Measurements from ENCODE around the gene SCARF1. TPM values are rescaled to one million over a fixed set of nuclear protein-coding genes. Genes with fewer than 3 reads are reported as not detected.
"Not testable (repeated sequence)": the region's sequence is repeated elsewhere in the genome, so short reads cannot be mapped to it uniquely, and the experiment has no call there.

The SCARF1 gene
- total RNA-seq, 2 experiments from 2014 or later = 4.5 to 5.3 TPM

- ATAC-seq = no peak
These were observed 15.5 kb upstream of the SCARF1 start for GRCh38 chr17:1661045-1661444.

DNA sequence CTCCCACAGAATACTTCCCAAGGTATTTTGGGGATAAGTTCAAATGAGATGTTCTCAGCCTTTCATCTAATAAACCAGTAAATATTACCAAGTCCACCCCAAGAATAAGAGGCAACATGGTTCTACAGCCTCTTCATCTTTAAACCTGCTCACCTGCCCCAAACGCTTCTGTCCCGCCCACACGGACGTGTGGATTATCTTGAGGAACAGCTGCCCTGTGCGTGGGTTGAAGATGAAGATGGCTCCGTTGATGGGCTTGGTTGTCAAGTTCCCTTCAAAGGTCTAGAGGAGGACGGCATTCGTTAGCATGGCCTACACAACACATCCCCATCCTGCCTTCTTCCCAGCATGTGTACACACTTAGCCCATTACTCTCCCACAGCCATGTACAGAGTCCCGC lies 12.6 kb upstream of the SCARF1 start:
- ChIA-PET CTCF (no interaction called here), POLR2A (no interaction called here)
- Mint-ChIP-seq H3K27ac (no peak overlapping the region), H3K36me3 (ENCODE audit: low read depth) (peaks cover 82% of the 10 kb centered on the region), H3K4me3 (no peak overlapping the region), H3K9me3 (ENCODE audit: insufficient read depth) (no peaks in the 10 kb centered on the region), H3K27me3 (ENCODE audit: low read depth) (no peaks in the 10 kb centered on the region), H3K4me1 (ENCODE audit: low read depth) (no peaks in the 10 kb centered on the region)
- DNase-seq = no peak
- ATAC-seq = no peak

More at GRCh38 chr17:1661045-1661444, 15.5 kb upstream of the SCARF1 start:
- Mint-ChIP-seq H3K4me3 (no peak overlapping the region), H3K27me3 (ENCODE audit: low read depth) (no peaks in the 10 kb centered on the region), H3K4me1 (ENCODE audit: low read depth) (no peaks in the 10 kb centered on the region), H3K36me3 (ENCODE audit: low read depth) (peaks cover 74% of the 10 kb centered on the region), H3K27ac (no peak overlapping the region), H3K9me3 (ENCODE audit: insufficient read depth) (no peaks in the 10 kb centered on the region)
- no peak for DNase-seq
- ChIA-PET CTCF (interaction anchor here (1.2 to 1.6 kb wide), 4 partner anchors 8 to 31 kb away, joined by 3 to 9 read pairs (median 4); no protein-coding TSS in a partner anchor), POLR2A (interaction anchor here (2.0 kb wide), 1 partner anchor 8 kb away, joined by 5 read pairs; no protein-coding TSS in a partner anchor)

DNA sequence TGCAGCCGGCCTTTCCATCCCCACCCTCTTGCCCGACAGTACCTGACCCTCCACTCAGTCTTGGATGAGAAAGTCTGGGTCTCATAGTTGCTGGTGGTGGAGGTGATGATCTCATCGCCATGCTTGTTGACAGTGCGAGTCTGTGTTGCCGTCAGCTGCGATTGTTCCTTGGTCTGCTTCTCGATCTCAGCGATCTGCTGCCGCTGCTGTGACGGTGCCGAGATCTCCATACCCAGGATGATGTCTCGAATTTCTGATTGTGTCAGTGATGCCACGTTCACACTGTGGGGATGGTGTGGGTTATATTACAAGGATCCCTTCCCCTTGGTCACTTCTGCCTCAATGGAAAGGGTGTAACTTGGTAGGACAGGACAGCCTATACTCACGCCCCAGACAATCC lies 8.2 kb upstream of the SCARF1 start:
- peaks cover 65% of the 10 kb centered on the region for H3K36me3 Mint-ChIP-seq (ENCODE audit: low read depth)
- H3K27ac Mint-ChIP-seq = no peak overlapping the region
- no peak for DNase-seq
- H3K4me1 Mint-ChIP-seq (ENCODE audit: low read depth) = peaks cover 11% of the 10 kb centered on the region
- no peak for ATAC-seq
- ChIA-PET POLR2A (no interaction called here), CTCF (interaction anchor here (6.8 kb wide), 1 partner anchor 14 kb away, joined by 52 read pairs; no protein-coding TSS in a partner anchor)
- H3K9me3 Mint-ChIP-seq (ENCODE audit: insufficient read depth) = no peaks in the 10 kb centered on the region
- H3K27me3 Mint-ChIP-seq (ENCODE audit: low read depth) = no peaks in the 10 kb centered on the region
- no peak overlapping the region for H3K4me3 Mint-ChIP-seq

- H3K27me3 Mint-ChIP-seq (ENCODE audit: low read depth); ATAC-seq; DNase-seq; H3K9me3 Mint-ChIP-seq (ENCODE audit: insufficient read depth); H3K4me3 Mint-ChIP-seq; H3K27ac Mint-ChIP-seq: not testable (repeated sequence)
- Mint-ChIP-seq H3K4me1 (ENCODE audit: low read depth) (peaks cover 11% of the 10 kb centered on the region), H3K36me3 (ENCODE audit: low read depth) (peaks cover 56% of the 10 kb centered on the region)
- POLR2A ChIA-PET = interaction anchor here (0.6 to 0.7 kb wide), 2 partner anchors 17 to 42 kb away, joined by 3 to 5 read pairs; no protein-coding TSS in a partner anchor
- CTCF ChIA-PET = interaction anchor here (1.8 to 6.8 kb wide), 2 partner anchors 15 to 213 kb away, joined by 4 to 52 read pairs; no protein-coding TSS in a partner anchor
These were observed 7.3 kb upstream of the SCARF1 start for GRCh38 chr17:1652794-1653193.

- peaks cover 48% of the 10 kb centered on the region for H3K36me3 Mint-ChIP-seq (ENCODE audit: low read depth)
- ChIA-PET CTCF (interaction anchor here (0.6 to 6.8 kb wide), 7 partner anchors 16 to 286 kb away, joined by 3 to 52 read pairs (median 4); no protein-coding TSS in a partner anchor), POLR2A (no interaction called here)
- DNase-seq (no peak), ATAC-seq (no peak)
- no peaks in the 10 kb centered on the region for H3K27me3 Mint-ChIP-seq (ENCODE audit: low read depth)
- peaks cover 20% of the 10 kb centered on the region for H3K4me1 Mint-ChIP-seq (ENCODE audit: low read depth)
- H3K9me3 Mint-ChIP-seq (ENCODE audit: insufficient read depth) = no peaks in the 10 kb centered on the region
- H3K27ac Mint-ChIP-seq = no peak overlapping the region
- H3K4me3 Mint-ChIP-seq = no peak overlapping the region
These were observed 6.0 kb upstream of the SCARF1 start for GRCh38 chr17:1651559-1651844.

- ChIA-PET CTCF (interaction anchor here (0.9 to 6.8 kb wide), 7 partner anchors 17 to 106 kb away, joined by 3 to 52 read pairs (median 5); no protein-coding TSS in a partner anchor), POLR2A (no interaction called here)
- peaks cover 26% of the 10 kb centered on the region for H3K4me1 Mint-ChIP-seq (ENCODE audit: low read depth)
- peaks cover 42% of the 10 kb centered on the region for H3K36me3 Mint-ChIP-seq (ENCODE audit: low read depth)
- H3K27ac Mint-ChIP-seq = no peak overlapping the region
- ATAC-seq (no peak), DNase-seq (no peak)
- no peaks in the 10 kb centered on the region for H3K9me3 Mint-ChIP-seq (ENCODE audit: insufficient read depth)
- H3K27me3 Mint-ChIP-seq (ENCODE audit: low read depth) = no peaks in the 10 kb centered on the region
- no peak overlapping the region for H3K4me3 Mint-ChIP-seq
These were observed 5.4 kb upstream of the SCARF1 start for GRCh38 chr17:1650731-1651558.

DNA sequence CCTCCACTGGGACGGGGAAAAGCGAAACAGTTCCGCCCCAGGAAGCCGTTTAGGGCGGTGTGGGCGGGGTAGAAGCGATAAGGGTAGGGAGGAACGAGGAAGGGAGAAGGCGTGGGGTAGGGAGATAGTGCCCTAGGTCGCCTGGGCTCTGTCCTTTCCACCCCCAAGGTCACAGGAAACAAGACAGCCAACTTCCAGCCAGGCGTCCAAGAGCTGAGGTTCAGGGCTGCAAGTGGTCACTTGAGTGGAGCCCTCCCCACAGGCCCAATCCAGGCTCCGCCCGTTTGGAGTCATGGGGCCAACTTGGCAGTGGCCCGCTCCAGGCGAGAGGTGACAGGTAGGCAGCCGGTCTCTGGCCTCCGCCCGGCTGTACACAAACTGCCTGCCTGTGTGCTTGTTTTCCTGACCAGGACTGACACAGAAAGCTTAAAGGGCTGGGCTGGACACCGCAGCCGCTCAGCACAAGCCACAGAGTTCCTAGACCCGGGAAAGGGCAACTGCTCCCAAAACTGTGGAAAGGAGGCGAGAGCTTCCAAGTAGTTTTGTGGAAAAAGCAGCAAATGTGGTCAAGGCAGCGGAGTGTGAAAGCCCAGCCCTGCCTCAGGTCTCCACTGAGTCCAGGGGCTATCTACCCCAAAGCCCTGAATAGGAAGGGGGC lies 4.4 kb upstream of the SCARF1 start, which contains the start of gene RILP:
Gene RILP (minus strand): TSS at position 23 of the 658 bp plus-strand sequence. CDS start 62 bp downstream, outside the sequence.
- Mint-ChIP-seq H3K27ac (peak within 1 kb of the TSS; percentile 74), H3K4me3 (peak within 1 kb of the TSS; percentile 66), H3K4me1 (ENCODE audit: low read depth) (peaks cover 35% of the 10 kb centered on the region), H3K27me3 (ENCODE audit: low read depth) (no peaks in the 10 kb centered on the region), H3K9me3 (ENCODE audit: insufficient read depth) (no peaks in the 10 kb centered on the region), H3K36me3 (ENCODE audit: low read depth) (peaks cover 37% of the 10 kb centered on the region)
- ChIA-PET POLR2A (no interaction called here), CTCF (interaction anchor here (0.6 to 6.8 kb wide), 15 partner anchors 13 to 284 kb away, joined by 3 to 52 read pairs (median 4); partner anchors contain the start of gene PRPF8)
- DNase-seq = peak; percentile 57
- peak; percentile 21 for ATAC-seq

GRCh38 chr17:1648963-1649843 lies 3.7 kb upstream of the SCARF1 start:
- peak; percentile 80 for ATAC-seq
- H3K36me3 Mint-ChIP-seq (ENCODE audit: low read depth) = peaks cover 31% of the 10 kb centered on the region
- peaks cover 43% of the 10 kb centered on the region for H3K4me1 Mint-ChIP-seq (ENCODE audit: low read depth)
- ChIA-PET POLR2A (no interaction called here), CTCF (interaction anchor here (0.6 to 6.8 kb wide), 22 partner anchors 10 to 351 kb away, joined by 3 to 52 read pairs (median 4); partner anchors contain the start of gene PRPF8)
- H3K27me3 Mint-ChIP-seq (ENCODE audit: low read depth) = no peaks in the 10 kb centered on the region
- H3K9me3 Mint-ChIP-seq (ENCODE audit: insufficient read depth) = no peaks in the 10 kb centered on the region
- peak; percentile 95 for DNase-seq
- H3K4me3 Mint-ChIP-seq = peak overlapping the region; percentile 66
- H3K27ac Mint-ChIP-seq = peak overlapping the region; percentile 63

DNA sequence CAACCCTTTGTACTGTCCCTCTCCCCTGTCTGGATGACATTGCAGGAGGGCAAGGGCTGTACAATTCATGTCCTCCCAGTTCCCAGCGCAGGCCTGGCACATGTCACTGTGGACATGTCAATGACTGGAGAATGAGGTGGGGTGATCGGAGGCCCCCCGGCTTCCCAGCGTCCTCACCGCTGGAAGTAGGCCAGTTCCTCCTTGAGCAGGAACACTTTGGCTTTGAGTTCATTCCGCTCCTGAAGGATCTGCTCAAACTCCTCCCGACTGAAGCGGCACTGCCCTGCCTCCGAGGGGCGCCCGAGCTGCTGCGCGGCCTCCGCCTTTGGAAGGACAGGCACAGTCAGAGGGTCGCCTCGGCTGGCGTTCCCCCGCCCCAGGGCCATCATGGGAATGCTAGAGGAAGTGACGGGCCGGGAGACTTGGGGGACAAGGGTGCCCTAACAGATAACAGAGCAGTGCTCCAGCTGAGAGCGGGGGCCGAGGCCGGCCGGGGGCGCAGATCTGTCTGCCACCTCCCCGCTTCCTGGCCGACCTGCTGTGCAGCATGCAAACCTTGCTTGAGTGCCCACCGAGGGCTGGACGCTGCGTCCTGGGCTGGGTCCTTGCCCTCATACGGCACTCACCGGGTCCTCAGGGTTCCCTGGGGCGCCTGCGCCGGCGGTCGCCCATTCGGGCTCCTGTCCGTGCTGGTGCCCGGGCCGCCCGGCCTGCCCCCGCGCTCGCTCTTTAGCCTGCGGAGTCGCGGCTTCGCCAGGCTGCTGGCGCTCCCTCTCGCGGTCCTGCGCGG lies 2.8 kb upstream of the SCARF1 start:
- H3K27ac Mint-ChIP-seq = peak overlapping the region; percentile 63
- H3K4me1 Mint-ChIP-seq (ENCODE audit: low read depth) = peaks cover 46% of the 10 kb centered on the region
- no peaks in the 10 kb centered on the region for H3K27me3 Mint-ChIP-seq (ENCODE audit: low read depth)
- ATAC-seq (no peak), DNase-seq (no peak)
- ChIA-PET CTCF (interaction anchor here (0.6 to 6.8 kb wide), 19 partner anchors 9 to 350 kb away, joined by 3 to 52 read pairs (median 4); partner anchors contain the start of gene PRPF8), POLR2A (no interaction called here)
- no peaks in the 10 kb centered on the region for H3K9me3 Mint-ChIP-seq (ENCODE audit: insufficient read depth)
- peak overlapping the region; percentile 66 for H3K4me3 Mint-ChIP-seq
- peaks cover 23% of the 10 kb centered on the region for H3K36me3 Mint-ChIP-seq (ENCODE audit: low read depth)

- no peaks in the 10 kb centered on the region for H3K9me3 Mint-ChIP-seq (ENCODE audit: insufficient read depth)
- H3K36me3 Mint-ChIP-seq (ENCODE audit: low read depth) = peaks cover 17% of the 10 kb centered on the region
- H3K4me3 Mint-ChIP-seq = peak overlapping the region; percentile 66
- no peaks in the 10 kb centered on the region for H3K27me3 Mint-ChIP-seq (ENCODE audit: low read depth)
- peaks cover 46% of the 10 kb centered on the region for H3K4me1 Mint-ChIP-seq (ENCODE audit: low read depth)
- no peak for ATAC-seq
- no peak overlapping the region for H3K27ac Mint-ChIP-seq
- CTCF ChIA-PET = interaction anchor here (0.7 to 6.8 kb wide), 9 partner anchors 11 to 350 kb away, joined by 3 to 52 read pairs (median 6); partner anchors contain the start of gene PRPF8
- no peak for DNase-seq
- POLR2A ChIA-PET = no interaction called here
These were observed 2.3 kb upstream of the SCARF1 start for GRCh38 chr17:1647802-1648171.
